Activated naive CD4-positive, alpha-beta T cell treated with anti-CD3 and anti-CD28 coated beads for 36 hours (primary cell): ENCODE measurements around the gene KIF19. TPM values are rescaled to one million over a fixed set of nuclear protein-coding genes. Genes with fewer than 3 reads are reported as not detected.
A peak's percentile ranks its signal among the peaks of the same experiment; 100 is the strongest.

Experiments used
- CTCF ChIA-PET: fragments of 350-600 bp; sonication (Branson Sonifier 250); formaldehyde crosslinking; loops from one replicate; lab custom pipeline; 2021; ENCODE audit warnings: antibody characterized with exemption; lab: Charles Lee
- DNase-seq: peaks from one replicate; pipeline ENCODE4 v3.0.0-alpha.2; 2020
- H3K27ac Mint-ChIP-seq: one replicate; pipeline ENCODE4 v1.8.0; 2021; ENCODE audit warnings: mild to moderate bottlenecking, mixed read lengths
- H3K27me3 Mint-ChIP-seq: one replicate; pipeline ENCODE4 v1.8.0; 2021; ENCODE audit warnings: low read depth, mixed read lengths
- H3K36me3 Mint-ChIP-seq: one replicate; pipeline ENCODE4 v1.8.0; 2021; ENCODE audit warnings: low read depth, mixed read lengths
- H3K4me1 Mint-ChIP-seq: one replicate; pipeline ENCODE4 v1.8.0; 2021; ENCODE audit warnings: low read depth, mixed read lengths
- H3K4me3 Mint-ChIP-seq: one replicate; pipeline ENCODE4 v1.8.0; 2021; ENCODE audit warnings: mild to moderate bottlenecking, moderate library complexity, mixed read lengths
- H3K9me3 Mint-ChIP-seq: one replicate; pipeline ENCODE4 v1.8.0; 2021; ENCODE audit warnings: mixed read lengths
- intact Hi-C: fragments of 100-400 bp; cut with micrococcal nuclease; formaldehyde crosslinking; loops from one replicate; pipeline ENCODE4 v1.15.1; 2023
- total RNA-seq, 2 experiments: library from RNA; stranded (reverse); gene quantifications; one replicate each; pipeline ENCODE4 v1.2.3, GENCODE V29; 2021

Gene KIF19
- total RNA-seq, 2 experiments from 2014 or later, result not detected

DNA sequence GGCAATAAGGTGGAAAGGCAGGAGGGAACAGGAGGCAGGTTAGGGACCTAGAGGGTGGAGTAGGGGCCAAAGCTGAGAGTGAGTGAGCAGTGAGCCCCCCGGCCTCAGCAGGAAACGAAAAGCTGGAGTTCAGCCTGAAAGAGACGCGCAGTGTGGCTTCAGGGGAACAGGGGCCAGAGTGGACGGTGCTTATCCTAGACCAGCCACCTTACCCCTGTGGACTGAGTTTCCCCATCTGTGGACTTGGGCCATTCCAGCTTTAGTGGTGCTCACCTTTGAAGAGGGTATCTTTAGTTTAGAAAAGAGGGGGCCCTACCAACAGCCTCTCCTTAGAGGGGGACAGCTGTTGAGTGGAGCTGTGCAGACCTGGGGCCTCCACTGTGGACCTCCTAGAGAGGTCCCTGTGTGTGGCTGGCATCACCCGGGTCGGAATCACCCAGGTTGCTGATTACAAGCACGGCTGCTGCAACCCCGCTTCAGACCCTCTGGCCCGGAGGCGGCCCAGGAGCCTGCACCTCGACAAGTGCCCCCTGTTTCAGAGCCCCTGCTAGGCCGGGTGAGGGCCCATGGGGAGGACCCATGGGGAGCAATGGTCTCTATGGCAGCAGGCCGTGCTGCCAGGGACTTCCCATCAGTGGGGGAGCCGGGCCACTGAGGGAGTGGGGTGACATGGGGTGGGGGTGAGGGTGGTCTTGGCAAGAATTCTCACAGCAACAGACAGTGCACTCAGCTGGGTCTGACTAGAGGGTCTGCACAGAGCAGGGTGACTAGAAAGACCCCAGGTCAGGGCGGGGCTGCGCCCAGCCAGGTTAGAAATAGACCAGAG, 43.9 kb downstream of the KIF19 start:
- H3K27ac Mint-ChIP-seq, result no peak overlapping the region
- H3K9me3 Mint-ChIP-seq, result no peaks in the 10 kb centered on the region
- no peaks in the 10 kb centered on the region for H3K27me3 Mint-ChIP-seq
- H3K4me3 Mint-ChIP-seq, result no peak overlapping the region
- H3K36me3 Mint-ChIP-seq, result no peaks in the 10 kb centered on the region
- no peak for DNase-seq
- peaks cover 14% of the 10 kb centered on the region for H3K4me1 Mint-ChIP-seq
- intact Hi-C loops, result loop anchor here (2.0 kb wide), 2 partner anchors 163 to 233 kb away; no protein-coding TSS in a partner anchor
- CTCF ChIA-PET, result interaction anchor here (0.6 to 6.8 kb wide), 13 partner anchors 9 to 372 kb away, joined by 3 to 97 read pairs (median 9); partner anchors contain the start of gene BTBD17

DNA sequence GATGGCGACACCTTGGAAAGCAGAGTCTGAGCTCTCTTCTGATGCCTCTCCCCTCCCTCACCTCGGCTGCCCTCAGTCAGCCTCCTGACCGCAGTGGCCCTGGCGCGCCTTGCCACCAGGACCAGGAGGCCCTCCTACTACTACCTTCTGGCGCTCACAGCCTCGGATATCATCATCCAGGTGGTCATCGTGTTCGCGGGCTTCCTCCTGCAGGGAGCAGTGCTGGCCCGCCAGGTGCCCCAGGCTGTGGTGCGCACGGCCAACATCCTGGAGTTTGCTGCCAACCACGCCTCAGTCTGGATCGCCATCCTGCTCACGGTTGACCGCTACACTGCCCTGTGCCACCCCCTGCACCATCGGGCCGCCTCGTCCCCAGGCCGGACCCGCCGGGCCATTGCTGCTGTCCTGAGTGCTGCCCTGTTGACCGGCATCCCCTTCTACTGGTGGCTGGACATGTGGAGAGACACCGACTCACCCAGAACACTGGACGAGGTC, 45.7 kb downstream of the KIF19 start:
- no peak overlapping the region for H3K27ac Mint-ChIP-seq
- H3K4me3 Mint-ChIP-seq, result no peak overlapping the region
- intact Hi-C loops, result no loop called here
- no peak for DNase-seq
- H3K36me3 Mint-ChIP-seq, result no peaks in the 10 kb centered on the region
- CTCF ChIA-PET, result interaction anchor here (0.6 to 6.8 kb wide), 3 partner anchors 19 to 84 kb away, joined by 4 to 97 read pairs (median 4); no protein-coding TSS in a partner anchor
- H3K9me3 Mint-ChIP-seq, result no peaks in the 10 kb centered on the region
- peaks cover 14% of the 10 kb centered on the region for H3K4me1 Mint-ChIP-seq
- no peaks in the 10 kb centered on the region for H3K27me3 Mint-ChIP-seq

DNA sequence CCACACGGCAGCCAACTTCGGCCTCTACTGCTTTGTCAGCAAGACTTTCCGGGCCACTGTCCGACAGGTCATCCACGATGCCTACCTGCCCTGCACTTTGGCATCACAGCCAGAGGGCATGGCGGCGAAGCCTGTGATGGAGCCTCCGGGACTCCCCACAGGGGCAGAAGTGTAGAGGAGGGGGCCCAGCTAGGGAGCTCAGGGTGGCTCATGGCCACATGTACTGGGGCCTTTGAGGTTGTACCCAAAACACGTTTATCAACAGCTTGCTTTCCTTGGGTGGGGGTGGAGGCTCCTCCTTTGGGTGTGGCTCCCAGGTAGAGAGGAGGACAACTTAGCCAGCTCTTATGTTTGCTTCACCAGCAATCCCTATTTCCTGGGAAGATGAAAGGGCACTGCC, 46.4 kb downstream of the KIF19 start:
- intact Hi-C loops, result no loop called here
- CTCF ChIA-PET, result no interaction called here
- Mint-ChIP-seq H3K4me3 (no peak overlapping the region), H3K36me3 (no peaks in the 10 kb centered on the region), H3K27me3 (no peaks in the 10 kb centered on the region), H3K4me1 (peaks cover 14% of the 10 kb centered on the region), H3K9me3 (no peaks in the 10 kb centered on the region), H3K27ac (no peak overlapping the region)
- DNase-seq, result no peak

DNA sequence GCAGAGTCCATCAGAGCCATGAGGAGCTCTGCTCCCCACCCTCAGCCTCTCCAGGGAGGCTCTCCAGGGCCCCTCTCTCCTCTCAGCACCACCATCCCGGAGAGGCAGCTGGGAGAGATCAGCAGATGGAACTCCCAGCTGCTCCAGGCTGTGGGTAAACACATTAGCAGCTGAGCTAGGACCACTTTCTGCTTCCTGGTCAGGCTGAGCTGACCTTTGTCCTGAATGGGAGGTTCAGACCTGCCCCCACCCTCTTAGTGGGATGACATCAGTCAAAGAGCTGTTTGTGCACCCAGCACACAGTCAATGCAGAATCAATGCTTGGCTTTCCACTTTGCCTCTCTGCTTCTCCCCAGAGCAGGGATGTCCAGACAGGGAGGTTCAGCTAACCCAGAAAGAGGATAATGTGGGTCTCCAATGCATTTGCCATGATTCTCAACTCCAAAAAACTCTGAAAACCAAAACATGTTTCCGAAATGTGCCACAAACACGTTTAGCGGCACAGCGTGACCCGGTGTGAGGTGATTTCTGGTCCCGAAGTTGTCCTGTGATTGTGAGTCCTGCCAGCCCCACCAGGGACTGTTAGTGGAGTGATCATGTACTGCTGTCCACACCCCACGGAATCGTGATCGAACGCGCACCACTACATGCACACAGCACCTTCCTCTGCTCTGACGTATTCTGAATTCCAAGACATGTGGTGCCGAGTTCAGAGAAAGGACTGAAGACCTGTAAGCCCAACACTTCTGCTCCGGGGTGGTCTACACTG, 48.0 kb downstream of the KIF19 start:
- CTCF ChIA-PET, result interaction anchor here (0.7 to 1.1 kb wide), 3 partner anchors 15 to 77 kb away, joined by 3 to 4 read pairs (median 3); no protein-coding TSS in a partner anchor
- Mint-ChIP-seq H3K4me3 (no peak overlapping the region), H3K9me3 (no peaks in the 10 kb centered on the region), H3K36me3 (no peaks in the 10 kb centered on the region), H3K4me1 (peaks cover 6% of the 10 kb centered on the region), H3K27me3 (no peaks in the 10 kb centered on the region), H3K27ac (no peak overlapping the region)
- DNase-seq, result no peak
- intact Hi-C loops, result no loop called here

DNA sequence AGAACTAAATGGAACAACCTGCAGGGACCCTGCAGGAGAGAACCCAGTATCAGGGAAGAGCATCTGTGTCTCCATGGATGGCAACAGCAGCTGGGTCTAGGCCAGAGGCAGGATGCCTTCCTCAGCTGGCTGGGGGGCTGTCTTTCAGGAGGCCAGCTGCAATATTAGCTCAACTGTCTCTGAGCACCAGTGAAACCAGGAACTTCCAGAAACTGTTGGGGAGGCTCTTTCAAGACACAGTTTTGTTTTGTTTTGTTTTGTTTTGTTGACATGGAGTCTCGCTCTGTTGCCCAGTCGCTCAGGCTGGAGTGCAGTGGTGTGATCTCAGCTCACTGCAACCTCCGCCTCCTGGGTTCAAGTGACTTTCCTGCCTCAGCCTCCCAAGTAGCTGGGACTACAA, 48.8 kb downstream of the KIF19 start:
- Mint-ChIP-seq H3K9me3 (no peaks in the 10 kb centered on the region), H3K27me3 (no peaks in the 10 kb centered on the region), H3K4me1 (no peaks in the 10 kb centered on the region), H3K27ac (no peak overlapping the region), H3K4me3 (no peak overlapping the region), H3K36me3 (no peaks in the 10 kb centered on the region)
- CTCF ChIA-PET, result interaction anchor here (0.6 kb wide), 1 partner anchor 83 kb away, joined by 4 read pairs; no protein-coding TSS in a partner anchor
- DNase-seq, result no peak
- intact Hi-C loops, result no loop called here

DNA sequence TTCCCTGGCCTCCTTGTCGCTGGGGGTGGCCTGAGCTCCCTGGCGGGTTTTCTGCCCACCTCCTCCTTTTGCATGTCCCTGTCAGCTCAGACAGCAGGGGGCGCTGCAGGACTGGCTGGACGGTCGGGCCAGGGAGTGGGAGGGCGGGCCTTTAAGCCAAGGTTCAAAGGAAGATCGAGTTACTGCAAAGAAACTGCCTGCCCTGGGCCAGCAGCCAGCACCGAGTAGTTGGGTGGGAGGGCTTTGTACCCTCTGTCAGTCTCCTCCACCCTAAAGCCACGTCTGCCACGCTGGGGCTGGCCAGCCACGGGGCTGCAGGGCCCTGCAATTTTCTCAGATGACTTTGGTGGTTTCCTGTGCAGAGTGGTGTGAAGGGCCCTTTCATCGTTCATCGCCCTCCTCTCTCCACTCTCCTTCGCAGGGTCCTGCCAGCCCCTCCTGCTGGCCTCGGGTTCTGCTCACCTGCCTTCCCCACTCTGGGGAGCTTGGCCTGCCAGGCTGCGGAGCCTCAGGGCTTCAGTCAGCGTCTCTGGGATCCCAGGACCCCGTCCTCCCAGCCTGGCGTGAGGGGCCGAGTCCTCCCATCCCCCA, 53.6 kb downstream of the KIF19 start:
- no peaks in the 10 kb centered on the region for H3K36me3 Mint-ChIP-seq
- DNase-seq, result peak; percentile 96
- H3K4me3 Mint-ChIP-seq, result no peak overlapping the region
- intact Hi-C loops, result loop anchor here (1.0 kb wide), 2 partner anchors 78 to 114 kb away; no protein-coding TSS in a partner anchor
- H3K27me3 Mint-ChIP-seq, result no peaks in the 10 kb centered on the region
- H3K4me1 Mint-ChIP-seq, result no peaks in the 10 kb centered on the region
- H3K9me3 Mint-ChIP-seq, result no peaks in the 10 kb centered on the region
- CTCF ChIA-PET, result interaction anchor here (0.6 to 3.1 kb wide), 33 partner anchors 9 to 706 kb away, joined by 3 to 37 read pairs (median 4); partner anchors contain the start of gene GPR142
- no peak overlapping the region for H3K27ac Mint-ChIP-seq

DNA sequence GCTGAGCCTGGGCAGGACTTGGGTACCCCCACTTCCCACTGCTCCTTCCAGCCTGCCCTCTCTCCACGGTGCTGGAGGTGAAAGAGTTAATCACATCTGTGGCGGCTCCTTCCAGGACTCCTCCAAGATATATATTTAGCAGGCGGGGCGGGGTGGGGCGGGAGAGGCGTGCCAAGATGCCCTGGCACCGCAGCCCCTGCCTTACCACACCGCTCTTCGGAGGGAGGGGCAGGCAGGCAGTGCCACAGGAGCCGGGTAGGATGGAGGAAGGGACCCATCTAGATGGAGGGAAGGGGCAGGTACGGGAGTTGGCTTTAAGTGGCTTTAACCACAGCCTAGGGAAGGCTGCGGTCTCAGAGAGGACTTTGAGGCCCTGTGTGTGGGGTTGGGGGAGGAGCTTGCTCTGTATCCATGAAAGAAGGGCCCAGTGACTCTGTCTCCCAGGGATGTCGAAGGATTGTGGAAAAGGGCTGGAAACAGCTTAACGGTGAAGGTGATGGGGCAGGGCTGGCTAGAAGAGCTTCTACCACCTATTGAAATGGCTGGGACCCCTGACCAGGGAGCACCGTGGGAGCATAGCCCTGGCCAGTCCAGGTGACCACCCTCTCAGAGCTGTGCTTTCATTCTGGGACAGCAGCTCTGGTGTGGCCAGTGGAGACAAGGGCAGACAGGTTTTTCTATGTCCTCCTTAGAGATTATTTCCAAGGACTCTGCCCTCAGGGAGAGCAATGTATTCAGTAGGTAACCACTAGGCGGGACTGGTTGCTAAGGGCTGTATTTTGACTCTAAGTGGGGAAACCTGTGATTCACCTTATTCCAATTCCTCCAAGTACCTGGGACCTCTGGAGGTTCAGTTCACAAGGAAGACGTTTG, 54.3 kb downstream of the KIF19 start:
- Mint-ChIP-seq H3K27ac (no peak overlapping the region), H3K9me3 (no peaks in the 10 kb centered on the region), H3K36me3 (no peaks in the 10 kb centered on the region), H3K27me3 (no peaks in the 10 kb centered on the region), H3K4me3 (no peak overlapping the region), H3K4me1 (no peaks in the 10 kb centered on the region)
- intact Hi-C loops, result no loop called here
- CTCF ChIA-PET, result interaction anchor here (0.5 to 3.1 kb wide), 17 partner anchors 11 to 705 kb away, joined by 3 to 37 read pairs (median 4); partner anchors contain the start of gene GPR142
- DNase-seq, result no peak

DNA sequence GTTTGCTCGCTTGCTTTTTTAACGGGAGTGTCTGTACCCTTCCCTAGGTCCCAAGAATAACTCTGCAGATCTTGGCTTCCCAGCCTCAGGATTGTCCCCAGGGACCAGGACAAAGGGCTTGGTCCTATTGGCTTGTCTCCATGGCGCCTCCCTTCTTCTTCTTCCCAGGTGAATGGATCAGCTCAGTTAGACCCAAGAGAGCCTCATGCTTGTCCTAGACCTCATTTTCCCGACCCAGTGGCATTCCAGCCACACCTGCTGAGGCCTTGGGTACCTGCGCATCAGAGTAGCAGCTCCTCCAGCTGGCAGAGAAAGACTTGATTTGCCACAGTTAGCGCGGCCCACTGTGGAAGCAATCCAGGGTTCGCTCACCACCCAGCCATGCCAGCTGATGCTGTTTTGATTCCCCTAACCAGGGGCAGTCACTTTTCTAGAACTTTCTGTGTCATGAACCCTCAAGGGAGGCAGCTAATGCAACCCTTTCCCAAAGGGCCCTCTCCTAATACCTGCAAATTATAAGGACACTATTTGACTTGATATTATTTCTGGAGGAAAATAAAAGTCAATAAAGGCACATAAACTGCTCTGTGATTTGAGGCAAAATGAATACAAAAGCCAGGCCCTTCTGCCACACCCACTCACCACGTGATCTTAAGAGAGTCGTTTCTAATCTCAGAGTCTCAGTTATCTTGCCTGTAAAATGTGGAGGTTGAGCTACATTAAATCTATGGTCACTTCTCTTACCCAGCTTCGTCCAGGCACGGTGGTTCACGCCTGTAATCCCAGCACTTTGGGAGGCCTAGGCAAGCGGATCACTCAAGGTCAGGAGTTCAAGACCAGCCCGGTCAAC, 55.2 kb downstream of the KIF19 start:
- Mint-ChIP-seq H3K36me3 (no peaks in the 10 kb centered on the region), H3K9me3 (no peaks in the 10 kb centered on the region), H3K4me1 (no peaks in the 10 kb centered on the region), H3K4me3 (no peak overlapping the region), H3K27me3 (no peaks in the 10 kb centered on the region), H3K27ac (no peak overlapping the region)
- intact Hi-C loops, result no loop called here
- CTCF ChIA-PET, result interaction anchor here (0.5 to 3.1 kb wide), 5 partner anchors 12 to 116 kb away, joined by 3 to 37 read pairs (median 16); partner anchors contain the start of gene GPR142
- no peak for DNase-seq

DNA sequence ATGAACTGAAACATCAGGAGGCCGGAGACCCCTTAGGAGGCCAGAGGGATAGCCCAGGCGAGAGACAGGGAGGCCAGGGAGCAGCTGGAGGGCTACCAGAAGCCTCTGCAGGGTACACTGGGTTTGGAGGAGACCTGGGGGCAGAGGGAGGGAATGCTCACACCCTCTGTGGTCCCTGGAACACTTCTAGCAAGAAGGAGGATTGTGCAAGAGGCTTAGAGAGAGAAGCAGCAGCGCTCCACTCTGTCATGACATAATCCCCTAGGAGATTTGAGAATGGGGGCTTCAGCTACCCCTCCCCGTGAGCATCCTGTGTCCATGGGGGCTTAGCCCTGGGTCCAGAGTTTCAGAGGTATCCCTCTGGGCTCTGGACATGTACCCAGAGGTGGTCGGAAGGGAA, 57.1 kb downstream of the KIF19 start:
- CTCF ChIA-PET, result interaction anchor here (0.7 to 1.0 kb wide), 2 partner anchors 15 to 109 kb away, joined by 3 read pairs; no protein-coding TSS in a partner anchor
- no peaks in the 10 kb centered on the region for H3K9me3 Mint-ChIP-seq
- H3K4me3 Mint-ChIP-seq, result no peak overlapping the region
- H3K27me3 Mint-ChIP-seq, result no peaks in the 10 kb centered on the region
- no peak overlapping the region for H3K27ac Mint-ChIP-seq
- intact Hi-C loops, result no loop called here
- no peaks in the 10 kb centered on the region for H3K4me1 Mint-ChIP-seq
- no peak for DNase-seq
- H3K36me3 Mint-ChIP-seq, result no peaks in the 10 kb centered on the region

DNA sequence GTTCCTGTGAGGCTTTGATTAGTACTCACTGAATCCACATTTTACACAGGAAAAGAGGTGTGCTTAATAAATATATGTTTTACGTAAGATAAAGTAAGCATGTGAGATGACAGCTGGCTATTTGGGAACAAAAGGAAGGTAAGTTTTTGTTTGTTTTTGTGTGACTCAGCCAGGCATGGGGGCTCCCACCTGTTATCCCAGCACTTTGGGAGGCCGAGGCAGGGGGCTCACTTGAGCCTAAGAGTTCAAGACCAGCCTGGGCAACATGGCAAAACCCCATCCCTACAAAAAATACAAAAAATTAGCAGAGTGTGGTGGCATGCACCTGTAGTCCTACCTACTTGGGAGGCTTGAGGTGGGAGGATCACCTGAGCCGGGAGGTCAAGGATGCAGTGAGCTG, 59.2 kb downstream of the KIF19 start:
- CTCF ChIA-PET, result interaction anchor here (1.3 kb wide), 1 partner anchor 72 kb away, joined by 4 read pairs; no protein-coding TSS in a partner anchor
- intact Hi-C loops, result no loop called here
- Mint-ChIP-seq H3K27me3 (no peaks in the 10 kb centered on the region), H3K9me3 (no peaks in the 10 kb centered on the region), H3K36me3 (no peaks in the 10 kb centered on the region), H3K27ac (no peak overlapping the region), H3K4me3 (no peak overlapping the region), H3K4me1 (no peaks in the 10 kb centered on the region)
- DNase-seq, result no peak
